Liver (tissue), 9 donors: ENCODE data around the gene HSPG2. TPM values are rescaled to one million over a fixed set of nuclear protein-coding genes. Genes with fewer than 3 reads are reported as not detected.
"Not testable (repeated sequence)": the region's sequence is repeated elsewhere in the genome, so short reads cannot be mapped to it uniquely, and the experiment has no call there.

ENCODE experiments used
- DNase-seq: peaks from one replicate; pipeline ENCODE4 v3.0.0-alpha.2; 2017; ENCODE audit warnings: low spot score
- H3K27ac ChIP-seq, 2 donors: one replicate each; pipeline ENCODE4 v1.7.0; 2013; ENCODE audit warnings: inconsistent platforms in 2 of 2, low read length in 2 of 2, control low read depth in 1 of 2, low read depth in 1 of 2, mild to moderate bottlenecking in 1 of 2
- H3K27me3 ChIP-seq, 4 donors: one replicate each; pipeline versions ENCODE4 v1.6.1 to v1.7.0; 2013; ENCODE audit warnings: low read length in 3 of 4, inconsistent platforms in 1 of 4, mild to moderate bottlenecking in 1 of 4, moderate library complexity in 1 of 4; ENCODE audit not compliant: control insufficient read depth in 4 of 4, insufficient read depth in 4 of 4
- H3K36me3 ChIP-seq, 4 donors: one replicate each; pipeline versions ENCODE4 v1.6.1 to v1.7.0; 2013; ENCODE audit warnings: low read length in 3 of 4, mild to moderate bottlenecking in 3 of 4, low read depth in 1 of 4, moderate library complexity in 1 of 4; ENCODE audit not compliant: control insufficient read depth in 4 of 4, insufficient read depth in 3 of 4
- H3K4me1 ChIP-seq, 4 donors: one replicate each; pipeline versions ENCODE4 v1.6.1 to v1.7.0; 2013; ENCODE audit warnings: low read length in 3 of 4, mild to moderate bottlenecking in 3 of 4, moderate library complexity in 1 of 4; ENCODE audit not compliant: control insufficient read depth in 4 of 4, insufficient read depth in 4 of 4
- H3K4me3 ChIP-seq, 3 donors: one replicate each; pipeline versions ENCODE4 v1.6.1 to v1.7.0; 2013; ENCODE audit warnings: low read length in 3 of 3, control low read depth in 1 of 3, low read depth in 1 of 3, mild to moderate bottlenecking in 1 of 3
- H3K9ac ChIP-seq, 2 donors: one replicate each; pipeline ENCODE4 v1.7.0; 2013; ENCODE audit warnings: low read length in 2 of 2, mild to moderate bottlenecking in 2 of 2, moderate library complexity in 2 of 2, control low read depth in 1 of 2, low read depth in 1 of 2
- H3K9me3 ChIP-seq, 4 donors: one replicate each; pipeline versions ENCODE4 v1.6.1 to v1.7.0; 2013; ENCODE audit warnings: low read length in 3 of 4; ENCODE audit not compliant: control insufficient read depth in 4 of 4
- GABPA ChIP-seq, 2 donors: IDR thresholded peaks in 1 of 2; conservative IDR thresholded peaks in 1 of 2; 2 replicates each; pipeline ENCODE4 v1.6.1; 2016; ENCODE audit warnings: antibody characterized with exemption in 2 of 2, mild to moderate bottlenecking in 1 of 2, moderate library complexity in 1 of 2
- HNF4A ChIP-seq, 2 donors: conservative IDR thresholded peaks; 2 replicates each; pipeline ENCODE4 v1.6.1; 2016; ENCODE audit warnings: antibody characterized with exemption in 2 of 2, mild to moderate bottlenecking in 2 of 2
- HNF4G ChIP-seq: IDR thresholded peaks from 2 replicates; pipeline ENCODE4 v1.6.1; 2016; ENCODE audit warnings: antibody characterized with exemption
- JUND ChIP-seq, 2 donors: IDR thresholded peaks; 2 replicates each; pipeline ENCODE4 v1.6.1; 2016; ENCODE audit warnings: antibody characterized with exemption in 2 of 2
- NR2F2 ChIP-seq: IDR thresholded peaks from 2 replicates; pipeline ENCODE4 v1.6.1; 2016; ENCODE audit warnings: antibody characterized with exemption
- RAD21 ChIP-seq, 2 donors: IDR thresholded peaks; 2 replicates each; pipeline ENCODE4 v1.6.1; 2016; ENCODE audit warnings: antibody characterized with exemption in 2 of 2, mild to moderate bottlenecking in 2 of 2
- RXRA ChIP-seq, 2 donors: IDR thresholded peaks; 2 replicates each; pipeline ENCODE4 v1.6.1; 2017 to 2018; ENCODE audit warnings: antibody characterized with exemption in 2 of 2, mild to moderate bottlenecking in 1 of 2
- SP1 ChIP-seq: IDR thresholded peaks from 2 replicates; pipeline ENCODE4 v1.6.1; 2018; ENCODE audit warnings: antibody characterized with exemption, mild to moderate bottlenecking
- TAF1 ChIP-seq: conservative IDR thresholded peaks from 2 replicates; pipeline ENCODE4 v1.6.1; 2016; ENCODE audit warnings: antibody characterized with exemption, mild to moderate bottlenecking
- WGBS: extraction: QIAGEN DNeasy Blood & Tissue Kit; methylation state at CpG from one replicate; pipeline ENCODE4 v1.1.7; 2013; 5-methylcytosine and 5-hydroxymethylcytosine counted together
- polyA plus RNA-seq, 2 donors: library from polyadenylated mRNA; stranded (reverse) in 1 of 2; unstranded in 1 of 2; fragments of 200-250 nt in 1 of 2; fragments of >200 nt in 1 of 2; fragmentation: Nextera tagmentation in 1 of 2; extraction: Ambion mirVana in 1 of 2; gene quantifications; one replicate each; pipeline versions ENCODE4 v1.2.1 to v1.2.3, GENCODE V29; 2013 to 2015
- total RNA-seq, 2 donors: library from RNA; depleted of rRNA; stranded (reverse); fragments of >200 nt; gene quantifications; one replicate each; pipeline ENCODE4 v1.2.3, GENCODE V29; 2014
- TF ChIP-seq, protein P1 (sequence below): fragments of 150-350 bp; IDR thresholded peaks from 2 replicates; pipeline ENCODE4 v1.5.1; 2017; ENCODE audit warnings: improper control_type of control experiment, low read depth, low read length; ENCODE audit not compliant: missing input control
- TF ChIP-seq, protein P2 (sequence below): IDR thresholded peaks from 2 replicates; pipeline ENCODE4 v1.6.1; 2016; ENCODE audit warnings: antibody characterized with exemption
- TF ChIP-seq, protein P3 (sequence below): IDR thresholded peaks from 2 replicates; pipeline ENCODE4 v1.6.1; 2016; ENCODE audit warnings: antibody characterized with exemption, mild to moderate bottlenecking
- donor health status: healthy.
- donor health status: healthy.
- donor health status: healthy.
- donor health status: healthy.
- donor health status: healthy.

The HSPG2 gene
- total and polyA plus RNA-seq, 4 donors = 5.6 to 43.9 (median 23.9) TPM

DNA sequence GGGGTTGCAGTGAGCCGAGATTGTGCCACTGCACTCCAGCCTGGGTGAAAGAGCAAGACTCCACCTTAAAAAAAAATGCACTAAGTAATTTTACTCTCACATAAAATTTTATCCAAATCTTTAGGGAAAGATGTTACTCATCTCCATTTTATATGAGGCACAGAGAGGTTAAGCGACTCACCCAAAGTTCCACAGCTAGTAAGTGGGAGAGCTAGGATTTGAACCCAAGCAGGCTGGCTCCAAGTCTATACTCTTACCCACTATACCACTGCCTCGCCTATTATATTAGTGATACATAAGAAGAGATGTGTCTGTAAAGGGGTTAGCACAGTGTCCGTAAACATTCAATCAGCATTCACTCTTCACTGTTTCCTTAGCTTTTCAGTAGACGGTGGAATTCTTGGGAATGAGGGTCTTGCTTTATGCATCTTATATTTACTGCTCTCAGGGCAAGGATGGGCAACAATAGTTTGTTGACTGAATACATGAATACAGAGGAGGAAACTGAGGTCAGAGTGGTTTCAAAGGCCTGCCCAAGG lies 109.9 kb downstream of the HSPG2 start:
- peaks cover 0 to 3% (median 0%) of the 10 kb centered on the region in 4 donors for H3K36me3 ChIP-seq
- no peak overlapping the region for H3K27ac ChIP-seq
- no peaks in the 10 kb centered on the region for H3K27me3 ChIP-seq
- no peak for DNase-seq
- H3K9ac ChIP-seq = no peak overlapping the region
- WGBS = 96% methylated on average over 5 of the region's 5 CpGs
- H3K9me3 ChIP-seq = no peaks in the 10 kb centered on the region
- H3K4me3 ChIP-seq = no peak overlapping the region
- TF ChIP-seq HNF4G = no peak
- no peaks in the 10 kb centered on the region for H3K4me1 ChIP-seq

DNA sequence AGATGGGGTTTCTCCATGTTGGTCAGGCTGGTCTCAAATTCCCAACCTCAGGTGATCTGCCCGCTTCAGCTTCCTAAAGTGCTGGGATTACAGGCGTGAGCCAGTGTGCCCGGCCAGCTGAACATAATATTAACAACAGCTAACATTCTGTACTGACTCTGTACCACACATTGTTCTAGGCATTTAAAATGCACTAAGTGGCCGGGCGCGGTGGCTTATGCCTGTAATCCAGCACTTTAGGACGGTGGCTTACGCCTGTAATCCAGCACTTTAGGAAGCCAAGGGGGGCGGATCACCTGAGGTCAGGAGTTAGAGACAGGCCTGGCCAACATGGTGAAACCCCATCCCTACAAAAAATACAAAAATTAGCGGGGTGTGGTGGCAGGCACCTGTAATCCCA lies 110.4 kb downstream of the HSPG2 start:
- not testable (repeated sequence) for H3K27ac ChIP-seq, H3K9me3 ChIP-seq, H3K9ac ChIP-seq, H3K4me1 ChIP-seq, H3K27me3 ChIP-seq, H3K4me3 ChIP-seq, DNase-seq, H3K36me3 ChIP-seq
- WGBS = 93% methylated on average over 10 of the region's 10 CpGs

DNA sequence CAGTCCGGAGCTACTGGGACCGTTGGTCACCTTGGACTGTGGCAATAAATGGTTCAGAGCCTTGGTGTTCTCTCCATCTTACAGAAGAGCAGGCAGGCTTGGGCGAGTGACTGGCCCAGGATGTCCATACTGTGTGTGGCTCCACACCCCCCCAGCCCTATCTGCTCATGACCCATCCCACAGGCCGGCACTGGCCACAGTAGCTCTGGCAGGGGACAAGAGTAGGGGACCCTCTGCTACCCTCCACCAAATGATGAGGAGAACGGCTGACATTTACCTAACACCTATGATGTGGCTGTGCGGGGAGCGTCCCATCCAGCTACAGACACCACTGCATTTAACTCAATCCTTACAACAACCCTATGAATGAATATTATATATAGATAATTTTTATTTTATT lies 111.7 kb downstream of the HSPG2 start:
- 94% methylated on average over 7 of the region's 7 CpGs for WGBS
- TF ChIP-seq HNF4G = no peak
- TF ChIP-seq, protein P1, sequence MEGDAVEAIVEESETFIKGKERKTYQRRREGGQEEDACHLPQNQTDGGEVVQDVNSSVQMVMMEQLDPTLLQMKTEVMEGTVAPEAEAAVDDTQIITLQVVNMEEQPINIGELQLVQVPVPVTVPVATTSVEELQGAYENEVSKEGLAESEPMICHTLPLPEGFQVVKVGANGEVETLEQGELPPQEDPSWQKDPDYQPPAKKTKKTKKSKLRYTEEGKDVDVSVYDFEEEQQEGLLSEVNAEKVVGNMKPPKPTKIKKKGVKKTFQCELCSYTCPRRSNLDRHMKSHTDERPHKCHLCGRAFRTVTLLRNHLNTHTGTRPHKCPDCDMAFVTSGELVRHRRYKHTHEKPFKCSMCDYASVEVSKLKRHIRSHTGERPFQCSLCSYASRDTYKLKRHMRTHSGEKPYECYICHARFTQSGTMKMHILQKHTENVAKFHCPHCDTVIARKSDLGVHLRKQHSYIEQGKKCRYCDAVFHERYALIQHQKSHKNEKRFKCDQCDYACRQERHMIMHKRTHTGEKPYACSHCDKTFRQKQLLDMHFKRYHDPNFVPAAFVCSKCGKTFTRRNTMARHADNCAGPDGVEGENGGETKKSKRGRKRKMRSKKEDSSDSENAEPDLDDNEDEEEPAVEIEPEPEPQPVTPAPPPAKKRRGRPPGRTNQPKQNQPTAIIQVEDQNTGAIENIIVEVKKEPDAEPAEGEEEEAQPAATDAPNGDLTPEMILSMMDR = no peak
- TF ChIP-seq SP1 = no peak
- no peak for TF ChIP-seq HNF4A (conservative IDR thresholded peaks at IDR 0.05)
- TF ChIP-seq RAD21 (IDR thresholded peaks at IDR 0.05) = no peak
- TF ChIP-seq, protein P2, sequence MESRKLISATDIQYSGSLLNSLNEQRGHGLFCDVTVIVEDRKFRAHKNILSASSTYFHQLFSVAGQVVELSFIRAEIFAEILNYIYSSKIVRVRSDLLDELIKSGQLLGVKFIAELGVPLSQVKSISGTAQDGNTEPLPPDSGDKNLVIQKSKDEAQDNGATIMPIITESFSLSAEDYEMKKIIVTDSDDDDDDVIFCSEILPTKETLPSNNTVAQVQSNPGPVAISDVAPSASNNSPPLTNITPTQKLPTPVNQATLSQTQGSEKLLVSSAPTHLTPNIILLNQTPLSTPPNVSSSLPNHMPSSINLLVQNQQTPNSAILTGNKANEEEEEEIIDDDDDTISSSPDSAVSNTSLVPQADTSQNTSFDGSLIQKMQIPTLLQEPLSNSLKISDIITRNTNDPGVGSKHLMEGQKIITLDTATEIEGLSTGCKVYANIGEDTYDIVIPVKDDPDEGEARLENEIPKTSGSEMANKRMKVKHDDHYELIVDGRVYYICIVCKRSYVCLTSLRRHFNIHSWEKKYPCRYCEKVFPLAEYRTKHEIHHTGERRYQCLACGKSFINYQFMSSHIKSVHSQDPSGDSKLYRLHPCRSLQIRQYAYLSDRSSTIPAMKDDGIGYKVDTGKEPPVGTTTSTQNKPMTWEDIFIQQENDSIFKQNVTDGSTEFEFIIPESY = no peak
- no peak for TF ChIP-seq RXRA (IDR thresholded peaks at IDR 0.05)
- TF ChIP-seq GABPA (IDR thresholded peaks at IDR 0.05 in 1 of 2, conservative IDR thresholded peaks at IDR 0.05 in 1 of 2) = no peak
- H3K4me3 ChIP-seq = no peak overlapping the region

DNA sequence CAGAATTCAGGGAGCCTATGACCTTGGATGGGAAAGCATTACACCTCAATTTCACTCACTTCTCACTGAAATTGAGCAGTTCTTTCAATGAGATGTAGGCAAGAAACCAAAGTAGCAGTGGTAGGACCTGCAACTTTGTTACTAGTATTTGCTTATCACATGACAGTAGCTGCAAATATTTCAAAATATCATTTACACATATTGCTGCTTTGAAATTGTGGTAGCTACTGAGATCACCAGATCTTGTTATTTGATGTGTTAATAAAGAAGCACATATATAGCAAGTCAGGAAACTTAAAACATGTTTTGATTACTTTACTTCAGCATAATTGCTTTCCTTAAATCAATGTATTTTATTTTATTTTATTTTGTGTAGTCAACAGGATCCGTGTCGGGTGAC lies 112.2 kb downstream of the HSPG2 start:
- WGBS = 81% methylated on average over 2 of the region's 2 CpGs
- H3K36me3 ChIP-seq = peaks cover 0 to 7% (median 0%) of the 10 kb centered on the region in 4 donors

More for the DNA sequence above, 111.7 kb downstream of the HSPG2 start:
- DNase-seq = no peak
- Histone ChIP-seq H3K9ac (no peak overlapping the region), H3K27me3 (no peaks in the 10 kb centered on the region), H3K27ac (no peak overlapping the region), H3K9me3 (no peaks in the 10 kb centered on the region), H3K4me1 (no peaks in the 10 kb centered on the region), H3K36me3 (peaks cover 0 to 7% (median 0%) of the 10 kb centered on the region in 4 donors)

More for the DNA sequence above, 112.2 kb downstream of the HSPG2 start:
- DNase-seq = no peak
- no peak overlapping the region for H3K27ac ChIP-seq
- H3K27me3 ChIP-seq = no peaks in the 10 kb centered on the region
- TF ChIP-seq, protein P3, sequence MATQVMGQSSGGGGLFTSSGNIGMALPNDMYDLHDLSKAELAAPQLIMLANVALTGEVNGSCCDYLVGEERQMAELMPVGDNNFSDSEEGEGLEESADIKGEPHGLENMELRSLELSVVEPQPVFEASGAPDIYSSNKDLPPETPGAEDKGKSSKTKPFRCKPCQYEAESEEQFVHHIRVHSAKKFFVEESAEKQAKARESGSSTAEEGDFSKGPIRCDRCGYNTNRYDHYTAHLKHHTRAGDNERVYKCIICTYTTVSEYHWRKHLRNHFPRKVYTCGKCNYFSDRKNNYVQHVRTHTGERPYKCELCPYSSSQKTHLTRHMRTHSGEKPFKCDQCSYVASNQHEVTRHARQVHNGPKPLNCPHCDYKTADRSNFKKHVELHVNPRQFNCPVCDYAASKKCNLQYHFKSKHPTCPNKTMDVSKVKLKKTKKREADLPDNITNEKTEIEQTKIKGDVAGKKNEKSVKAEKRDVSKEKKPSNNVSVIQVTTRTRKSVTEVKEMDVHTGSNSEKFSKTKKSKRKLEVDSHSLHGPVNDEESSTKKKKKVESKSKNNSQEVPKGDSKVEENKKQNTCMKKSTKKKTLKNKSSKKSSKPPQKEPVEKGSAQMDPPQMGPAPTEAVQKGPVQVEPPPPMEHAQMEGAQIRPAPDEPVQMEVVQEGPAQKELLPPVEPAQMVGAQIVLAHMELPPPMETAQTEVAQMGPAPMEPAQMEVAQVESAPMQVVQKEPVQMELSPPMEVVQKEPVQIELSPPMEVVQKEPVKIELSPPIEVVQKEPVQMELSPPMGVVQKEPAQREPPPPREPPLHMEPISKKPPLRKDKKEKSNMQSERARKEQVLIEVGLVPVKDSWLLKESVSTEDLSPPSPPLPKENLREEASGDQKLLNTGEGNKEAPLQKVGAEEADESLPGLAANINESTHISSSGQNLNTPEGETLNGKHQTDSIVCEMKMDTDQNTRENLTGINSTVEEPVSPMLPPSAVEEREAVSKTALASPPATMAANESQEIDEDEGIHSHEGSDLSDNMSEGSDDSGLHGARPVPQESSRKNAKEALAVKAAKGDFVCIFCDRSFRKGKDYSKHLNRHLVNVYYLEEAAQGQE = no peak
- TF ChIP-seq JUND (IDR thresholded peaks at IDR 0.05) (no peak), RXRA (IDR thresholded peaks at IDR 0.05) (no peak), NR2F2 (no peak), HNF4A (conservative IDR thresholded peaks at IDR 0.05) (no peak), TAF1 (no peak)
- no peaks in the 10 kb centered on the region for H3K4me1 ChIP-seq
- H3K9me3 ChIP-seq = no peaks in the 10 kb centered on the region
- H3K9ac ChIP-seq = no peak overlapping the region
- H3K4me3 ChIP-seq = no peak overlapping the region
